CMK (cell line): ENCODE data around the gene KSR2.

Experiments used
- DNase-seq: peaks from one replicate; pipeline ENCODE4 v3.0.0-alpha.2; 2010; ENCODE audit warnings: low read depth

The KSR2 gene

GRCh38 chr12:117577122-117577657 is 391.6 kb downstream of the KSR2 start:
- DNase-seq: no peak

GRCh38 chr12:117576053-117576452 is 392.7 kb downstream of the KSR2 start:
- no peak for DNase-seq

DNA sequence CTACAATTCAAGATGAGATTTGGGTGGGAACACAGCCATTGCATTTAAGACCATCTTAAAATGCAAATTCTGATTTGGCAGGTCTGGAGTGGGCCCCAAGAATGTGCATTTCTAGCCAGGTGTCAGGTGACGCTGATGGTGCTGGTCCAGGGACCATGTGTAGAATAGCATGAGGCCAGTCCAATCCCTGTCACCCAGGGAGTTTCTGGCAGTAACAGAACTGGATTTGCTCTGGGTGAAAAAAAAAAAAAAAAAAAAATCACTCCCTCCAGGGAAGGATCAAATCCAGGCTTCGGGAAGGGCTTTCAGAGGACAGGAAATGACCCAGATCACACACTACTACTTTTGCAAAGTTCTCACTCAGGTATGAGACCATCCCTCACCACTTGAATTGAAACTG is 394.1 kb downstream of the KSR2 start:
- no peak for DNase-seq

- no peak for DNase-seq
Observed at GRCh38 chr12:117572755-117573154, 396.0 kb downstream of the KSR2 start.

- DNase-seq: no peak
Observed at GRCh38 chr12:117571321-117571720, 397.5 kb downstream of the KSR2 start.

DNA sequence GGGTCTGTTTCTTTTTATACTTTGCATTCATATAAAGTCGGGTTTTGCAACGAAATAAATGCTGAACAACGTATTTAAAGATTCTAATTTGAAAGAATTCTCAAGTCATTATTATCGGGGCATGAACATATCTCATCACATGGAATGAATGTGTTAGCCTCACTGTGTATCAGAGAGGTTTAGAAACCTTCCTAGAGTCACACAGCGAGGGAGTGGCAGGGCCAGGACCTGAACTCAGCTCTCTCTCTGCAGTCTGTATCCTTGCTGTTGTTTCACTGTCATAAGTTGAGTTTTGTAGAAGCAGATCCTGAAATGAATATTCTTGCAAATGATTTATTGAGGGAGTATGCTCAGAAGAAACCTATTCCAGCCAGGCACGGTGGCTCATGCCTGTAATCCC is 398.2 kb downstream of the KSR2 start:
- no peak for DNase-seq

- no peak for DNase-seq
Observed at GRCh38 chr12:117567644-117568216, 401.1 kb downstream of the KSR2 start.

- no peak for DNase-seq
Observed at GRCh38 chr12:117564881-117565280, 403.9 kb downstream of the KSR2 start.

DNA sequence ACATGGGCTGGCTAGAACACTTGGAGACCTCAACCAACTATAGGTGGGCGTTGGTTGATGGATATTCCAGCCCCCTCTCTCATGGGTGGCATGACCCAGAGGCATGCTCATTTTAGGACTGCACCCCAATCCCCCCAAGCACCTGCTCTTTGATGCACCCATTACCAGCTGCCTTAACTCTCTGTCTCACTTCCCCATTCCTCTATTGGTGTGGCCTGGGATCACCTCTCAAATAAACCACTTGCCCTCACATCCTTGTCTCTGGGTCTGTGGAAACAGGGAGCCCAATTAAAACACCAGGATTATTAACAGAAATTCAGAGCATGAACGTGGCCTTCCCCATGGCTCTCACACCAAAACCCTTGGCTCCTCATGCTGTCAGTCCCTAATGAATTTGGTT is 405.1 kb downstream of the KSR2 start:
- no peak for DNase-seq

- DNase-seq: no peak
Observed at GRCh38 chr12:117563007-117563406, 405.8 kb downstream of the KSR2 start.

DNA sequence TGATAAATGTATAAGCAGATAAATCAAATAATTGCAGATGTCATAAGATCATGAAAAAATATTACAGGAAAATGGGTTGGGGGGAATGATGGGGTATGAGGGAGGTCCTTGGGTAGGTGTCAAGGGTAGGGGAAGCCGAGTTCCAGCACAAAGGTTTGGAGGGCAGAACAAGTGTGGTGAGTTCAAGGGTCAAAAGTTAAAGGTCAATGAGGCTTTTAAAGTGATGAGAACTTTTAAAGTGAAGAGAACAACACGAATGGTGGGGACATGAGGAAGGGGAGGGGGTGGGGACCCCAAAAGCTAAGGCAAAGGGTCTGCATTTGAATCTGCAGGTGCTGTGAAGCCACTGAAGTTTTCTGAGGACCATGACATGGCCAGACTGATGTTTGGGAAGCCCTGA is 406.8 kb downstream of the KSR2 start:
- DNase-seq: no peak

GRCh38 chr12:117559978-117560377 is 408.8 kb downstream of the KSR2 start:
- DNase-seq: no peak

DNA sequence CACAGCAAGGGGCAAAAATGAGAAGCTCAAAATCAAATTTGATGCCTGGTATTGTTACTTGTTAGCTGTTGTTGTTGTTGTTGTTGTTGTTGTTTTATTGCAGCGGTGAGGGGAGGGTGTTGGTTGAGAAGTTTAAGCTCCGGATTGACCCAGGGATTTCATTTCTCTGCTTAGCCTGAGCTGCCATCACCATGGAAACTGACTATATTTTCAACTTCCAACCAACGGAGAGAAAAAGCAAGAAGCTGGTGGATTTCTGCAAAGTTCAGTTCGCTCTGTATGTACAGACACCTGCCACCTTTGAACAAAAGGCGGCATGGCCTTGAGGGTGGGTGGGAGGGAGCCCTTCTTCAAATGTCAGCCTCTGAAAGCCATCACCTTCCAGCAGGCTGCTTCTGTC is 412.9 kb downstream of the KSR2 start:
- no peak for DNase-seq

DNA sequence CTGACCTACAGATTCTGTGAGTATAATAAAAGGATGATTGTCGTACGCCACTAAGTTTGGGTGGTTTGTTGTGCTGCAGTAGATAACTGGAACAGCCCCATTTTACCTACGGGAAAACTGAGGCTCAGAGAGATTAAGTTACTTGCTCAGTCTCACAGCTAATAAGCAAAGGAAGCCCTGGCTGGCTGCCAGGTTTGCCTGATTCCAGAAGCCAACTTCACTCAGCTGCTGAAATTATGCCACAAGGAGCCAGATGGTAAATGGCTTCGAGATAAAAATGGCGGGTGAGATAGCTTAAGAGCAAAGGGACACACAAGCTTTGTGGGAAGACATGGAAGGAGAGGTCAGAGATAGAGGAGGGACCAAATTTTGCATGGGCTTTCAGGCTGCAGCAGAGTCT is 415.8 kb downstream of the KSR2 start:
- DNase-seq: no peak

- DNase-seq: no peak
Observed at GRCh38 chr12:117551665-117552064, 417.1 kb downstream of the KSR2 start.

GRCh38 chr12:117547209-117547608 is 421.6 kb downstream of the KSR2 start:
- DNase-seq: no peak

DNA sequence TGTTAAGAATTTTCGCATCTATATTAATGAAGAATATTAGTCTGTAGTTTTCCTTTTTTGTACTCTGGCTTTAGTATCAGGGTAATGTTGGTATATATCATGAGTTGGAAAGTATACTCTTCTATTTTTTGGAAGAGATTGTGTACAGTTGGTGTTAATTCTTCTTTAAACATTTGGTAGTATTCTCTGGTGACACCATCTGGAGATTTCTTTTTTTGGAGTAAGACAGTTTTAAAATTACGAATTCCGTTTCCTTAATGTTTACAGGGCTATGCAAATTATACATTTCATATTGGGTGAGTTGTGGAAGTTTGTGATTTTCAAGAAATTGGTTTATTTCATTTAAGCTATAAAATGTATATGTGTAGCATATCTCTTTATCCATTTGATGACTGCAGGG is 423.6 kb downstream of the KSR2 start:
- no peak for DNase-seq

GRCh38 chr12:117540011-117540410 is 428.8 kb downstream of the KSR2 start:
- no peak for DNase-seq

DNA sequence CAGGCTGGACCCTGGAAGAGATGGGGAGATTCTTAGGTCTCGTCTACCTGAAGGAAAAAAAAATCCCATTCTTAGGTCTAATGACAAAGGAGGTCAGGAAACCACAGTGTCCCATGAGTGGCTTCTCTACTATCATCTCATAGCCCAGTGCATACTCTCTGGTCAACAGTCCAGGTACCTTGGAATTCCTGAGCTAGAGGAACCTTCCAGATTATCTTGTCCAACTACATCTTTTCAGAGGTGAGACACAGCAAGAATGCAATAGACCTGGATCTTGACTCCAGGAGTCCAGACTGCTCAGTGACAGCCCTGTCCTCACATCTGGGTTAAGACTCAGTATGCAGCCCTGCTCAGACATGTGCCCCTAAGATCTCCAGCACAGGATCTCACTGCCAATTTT is 429.9 kb downstream of the KSR2 start:
- DNase-seq: no peak

- no peak for DNase-seq
Observed at GRCh38 chr12:117538032-117538690, 430.6 kb downstream of the KSR2 start.

DNA sequence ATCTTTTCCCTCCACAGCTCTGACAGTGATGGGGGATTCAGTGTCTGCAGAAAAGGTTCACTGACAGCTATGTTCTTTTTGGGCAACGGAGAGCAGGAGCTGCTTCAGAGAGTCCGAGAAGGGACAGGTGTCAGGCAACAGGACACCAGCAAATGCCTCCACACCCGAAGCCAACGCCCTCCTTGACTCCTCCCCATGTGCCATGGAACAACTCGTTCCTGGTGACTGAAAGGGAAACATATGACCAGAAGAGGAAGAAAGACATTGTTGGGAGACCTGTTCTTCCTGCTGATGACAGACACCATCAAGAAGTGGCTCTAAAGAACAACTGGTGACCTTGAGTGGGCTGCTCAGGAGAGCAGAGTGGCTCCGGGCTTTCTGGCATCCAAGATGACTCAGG is 435.1 kb downstream of the KSR2 start:
- no peak for DNase-seq

- DNase-seq: no peak
Observed at GRCh38 chr12:117530796-117531195, 438.0 kb downstream of the KSR2 start.

DNA sequence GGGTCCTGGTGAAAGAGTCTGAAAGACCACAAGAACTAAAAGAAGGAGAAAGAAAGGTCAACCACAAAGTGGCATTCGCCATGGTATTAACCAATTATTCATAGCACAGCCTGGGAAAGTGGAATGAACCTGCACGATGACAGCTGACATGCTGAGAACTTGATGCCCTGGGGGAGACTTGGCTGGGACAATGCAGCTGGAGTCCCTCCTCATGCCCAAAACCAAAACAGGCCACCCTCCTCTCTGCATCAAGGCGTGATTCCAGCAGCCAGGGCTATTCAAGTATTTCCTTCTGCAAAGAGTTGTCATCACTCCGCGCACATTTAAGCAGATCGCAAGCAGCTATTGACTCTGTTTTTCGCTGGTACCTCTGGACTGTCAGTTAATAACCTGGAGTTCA is 440.3 kb downstream of the KSR2 start:
- DNase-seq: no peak

GRCh38 chr12:117527479-117527855 is 441.3 kb downstream of the KSR2 start:
- no peak for DNase-seq
